Effector memory CD4-positive, alpha-beta T cell (primary cell): ENCODE data around the gene POLR1F.

Experiments used
- DNase-seq, 3 donors: peaks; one replicate each; pipeline ENCODE4 v3.0.0-alpha.2; 2020
- H3K27ac ChIP-seq: 2 replicates; pipeline ENCODE4 v1.7.0; 2013; ENCODE audit warnings: mild to moderate bottlenecking, low read length, moderate library complexity; ENCODE audit not compliant: insufficient read depth, poor library complexity, severe bottlenecking
- H3K27me3 ChIP-seq: replicated peaks from 2 replicates; pipeline ENCODE4 v1.7.0; 2013; ENCODE audit warnings: mild to moderate bottlenecking, low read length; ENCODE audit not compliant: insufficient read depth, control insufficient read depth, poor library complexity, severe bottlenecking
- H3K36me3 ChIP-seq: 2 replicates; pipeline ENCODE4 v1.7.0; 2013; ENCODE audit warnings: mild to moderate bottlenecking, low read length, moderate library complexity; ENCODE audit not compliant: control insufficient read depth, insufficient read depth
- H3K4me1 ChIP-seq: 2 replicates; pipeline ENCODE4 v1.7.0; 2013; ENCODE audit warnings: low read length, mild to moderate bottlenecking; ENCODE audit not compliant: control insufficient read depth, insufficient read depth, poor library complexity, severe bottlenecking
- H3K4me3 ChIP-seq: 2 replicates; pipeline ENCODE4 v1.7.0; 2013; ENCODE audit warnings: low read length, low read depth, mild to moderate bottlenecking; ENCODE audit not compliant: insufficient read depth, poor library complexity, severe bottlenecking
- H3K9me3 ChIP-seq: 2 replicates; pipeline ENCODE4 v1.7.0; 2013; ENCODE audit warnings: mild to moderate bottlenecking, low read length, moderate library complexity; ENCODE audit not compliant: control insufficient read depth
- total RNA-seq, 3 donors: gene quantifications; one replicate each; lab custom pipeline; 2026; lab: John Stamatoyannopoulos, UW

Gene POLR1F
- 30.3 to 39.1 (median 30.6) reads per million in 3 donors for total RNA-seq

GRCh38 chr7:19708397-19709248 lies at the start of gene POLR1F:
Gene POLR1F (minus strand): TSS chr7:19709037. CDS start chr7:19709016, 21 bp downstream.
- Histone ChIP-seq H3K4me3 (peak within 1 kb of the TSS; percentile 80), H3K27me3 (no peaks in the 10 kb centered on the region), H3K27ac (peak within 1 kb of the TSS; percentile 78)

GRCh38 chr7:19754521-19755116 lies 45.8 kb upstream of the POLR1F start:
- no peak overlapping the region for H3K27ac ChIP-seq
- no peaks in the 10 kb centered on the region for H3K36me3 ChIP-seq
- no peaks in the 10 kb centered on the region for H3K27me3 ChIP-seq
- H3K4me3 ChIP-seq = no peak overlapping the region
- H3K4me1 ChIP-seq = no peaks in the 10 kb centered on the region
- DNase-seq = no peak
- H3K9me3 ChIP-seq = no peaks in the 10 kb centered on the region

More at GRCh38 chr7:19708397-19709248, at the start of gene POLR1F:
- peak; percentile 84 to 90 (median 85) for DNase-seq
- Histone ChIP-seq H3K9me3 (no peaks in the 10 kb centered on the region), H3K4me1 (peaks cover 14% of the 10 kb centered on the region), H3K36me3 (no peaks in the 10 kb centered on the region)

GRCh38 chr7:19752020-19752419 lies 43.2 kb upstream of the POLR1F start:
- Histone ChIP-seq H3K9me3 (no peaks in the 10 kb centered on the region), H3K36me3 (no peaks in the 10 kb centered on the region), H3K27ac (no peak overlapping the region), H3K4me3 (no peak overlapping the region), H3K4me1 (no peaks in the 10 kb centered on the region), H3K27me3 (no peaks in the 10 kb centered on the region)
- DNase-seq = no peak

- no peaks in the 10 kb centered on the region for H3K36me3 ChIP-seq
- no peak for DNase-seq
- H3K27ac ChIP-seq = no peak overlapping the region
- no peak overlapping the region for H3K4me3 ChIP-seq
- H3K4me1 ChIP-seq = no peaks in the 10 kb centered on the region
- no peaks in the 10 kb centered on the region for H3K27me3 ChIP-seq
- no peaks in the 10 kb centered on the region for H3K9me3 ChIP-seq
Observed at GRCh38 chr7:19749658-19750057, 40.8 kb upstream of the POLR1F start.

GRCh38 chr7:19747740-19748339 lies 39.0 kb upstream of the POLR1F start:
- Histone ChIP-seq H3K27me3 (no peaks in the 10 kb centered on the region), H3K9me3 (no peaks in the 10 kb centered on the region), H3K36me3 (no peaks in the 10 kb centered on the region), H3K27ac (no peak overlapping the region), H3K4me1 (no peaks in the 10 kb centered on the region), H3K4me3 (no peak overlapping the region)
- no peak for DNase-seq

GRCh38 chr7:19744075-19744474 lies 35.2 kb upstream of the POLR1F start:
- no peaks in the 10 kb centered on the region for H3K9me3 ChIP-seq
- no peak for DNase-seq
- no peaks in the 10 kb centered on the region for H3K36me3 ChIP-seq
- no peaks in the 10 kb centered on the region for H3K27me3 ChIP-seq
- H3K4me3 ChIP-seq = no peak overlapping the region
- no peak overlapping the region for H3K27ac ChIP-seq
- H3K4me1 ChIP-seq = no peaks in the 10 kb centered on the region

- Histone ChIP-seq H3K9me3 (no peaks in the 10 kb centered on the region), H3K36me3 (no peaks in the 10 kb centered on the region), H3K27me3 (peaks cover 2% of the 10 kb centered on the region), H3K4me1 (no peaks in the 10 kb centered on the region), H3K4me3 (no peak overlapping the region), H3K27ac (no peak overlapping the region)
- no peak for DNase-seq
Observed at GRCh38 chr7:19728716-19729115, 19.9 kb upstream of the POLR1F start.

- DNase-seq = no peak
- Histone ChIP-seq H3K27me3 (peaks cover 3% of the 10 kb centered on the region), H3K4me1 (no peaks in the 10 kb centered on the region), H3K36me3 (no peaks in the 10 kb centered on the region), H3K27ac (no peak overlapping the region), H3K4me3 (no peak overlapping the region), H3K9me3 (no peaks in the 10 kb centered on the region)
Observed at GRCh38 chr7:19725770-19726169, 16.9 kb upstream of the POLR1F start.

- DNase-seq = no peak
- no peaks in the 10 kb centered on the region for H3K36me3 ChIP-seq
- H3K27me3 ChIP-seq = no peaks in the 10 kb centered on the region
- no peak overlapping the region for H3K27ac ChIP-seq
- H3K4me1 ChIP-seq = no peaks in the 10 kb centered on the region
- H3K4me3 ChIP-seq = no peak overlapping the region
- no peaks in the 10 kb centered on the region for H3K9me3 ChIP-seq
Observed at GRCh38 chr7:19715499-19715898, 6.7 kb upstream of the POLR1F start.

- peak in 1 of 3 donors; percentile 20 for DNase-seq
Observed at GRCh38 chr7:19713676-19714075, 4.8 kb upstream of the POLR1F start.

More at GRCh38 chr7:19713676-19714075, 4.8 kb upstream of the POLR1F start:
- no peaks in the 10 kb centered on the region for H3K27me3 ChIP-seq
- no peak overlapping the region for H3K4me3 ChIP-seq
- no peaks in the 10 kb centered on the region for H3K9me3 ChIP-seq
- no peaks in the 10 kb centered on the region for H3K36me3 ChIP-seq
- no peaks in the 10 kb centered on the region for H3K4me1 ChIP-seq
- H3K27ac ChIP-seq = no peak overlapping the region
